Sigmoid colon (tissue), 7 donors: Measurements from ENCODE around the gene RB1. TPM values are rescaled to one million over a fixed set of nuclear protein-coding genes. Genes with fewer than 3 reads are reported as not detected.

Experiments used
- DNase-seq: peaks from one replicate; pipeline ENCODE4 v3.0.0-alpha.2; 2019
- H3K27ac ChIP-seq, 4 donors: fragments of 200-600 bp; sonication (generic); one replicate each; pipeline ENCODE4 v1.5.1; 2016 to 2019; ENCODE audit warnings: mild to moderate bottlenecking in 1 of 4
- H3K27me3 ChIP-seq, 3 donors: fragments of 200-600 bp; sonication (generic); one replicate each; pipeline ENCODE4 v1.5.1; 2019; ENCODE audit warnings: mild to moderate bottlenecking in 1 of 3
- H3K36me3 ChIP-seq, 4 donors: fragments of 200-600 bp; sonication (generic); one replicate each; pipeline ENCODE4 v1.5.1; 2016 to 2019
- H3K4me1 ChIP-seq, 4 donors: fragments of 200-600 bp; sonication (generic); one replicate each; pipeline ENCODE4 v1.5.1; 2017 to 2019
- H3K4me3 ChIP-seq, 4 donors: fragments of 200-600 bp; sonication (generic); one replicate each; pipeline ENCODE4 v1.5.1; 2017 to 2019; ENCODE audit warnings: mild to moderate bottlenecking in 2 of 4, moderate library complexity in 1 of 4
- H3K9me3 ChIP-seq, 4 donors: fragments of 200-600 bp in 3 of 4; sonication (generic) in 3 of 4; one replicate each; pipeline versions ENCODE4 v1.5.1 to v1.6.1; 2013 to 2019
- EP300 ChIP-seq, 4 donors: sonication (generic); formaldehyde crosslinking; IDR thresholded peaks; one replicate each; pipeline ENCODE4 v1.6.1; 2017; ENCODE audit warnings: antibody characterized with exemption in 4 of 4
- POLR2A ChIP-seq, 2 donors: fragments of 450-650 bp; IDR thresholded peaks; one replicate each; pipeline ENCODE4 v1.6.1; 2016; ENCODE audit warnings: antibody characterized with exemption in 2 of 2, mild to moderate bottlenecking in 2 of 2, moderate library complexity in 2 of 2
- POLR2AphosphoS5 ChIP-seq, 4 donors: sonication (generic); formaldehyde crosslinking; IDR thresholded peaks; one replicate each; pipeline ENCODE4 v1.6.1; 2017; ENCODE audit warnings: antibody characterized with exemption in 4 of 4
- WGBS, 2 donors: extraction: QIAGEN DNeasy Blood & Tissue Kit; methylation state at CpG; one replicate each; pipeline ENCODE4 v1.1.7; 2013; 5-methylcytosine and 5-hydroxymethylcytosine counted together
- intact Hi-C: fragments of 100-400 bp; cut with DNase I; formaldehyde crosslinking; loops from one replicate; pipeline ENCODE4 v1.15.1; 2023
- polyA plus RNA-seq, 3 donors: library from polyadenylated mRNA; stranded (reverse); fragments of 200-250 nt; gene quantifications; one replicate each; pipeline ENCODE4 v1.2.3, GENCODE V29; 2013
- total RNA-seq, 4 donors: library from RNA; depleted of rRNA; stranded (reverse); fragments of >200 nt; gene quantifications; one replicate each; pipeline ENCODE4 v1.1.0, GENCODE V29; 2016
- TF ChIP-seq, protein P1 (sequence below), 4 experiments: fragments of 450-650 bp in 3 of 4; fragments of 200-600 bp in 1 of 4; IDR thresholded peaks; one replicate each; pipeline ENCODE4 v1.5.1; 2016 to 2019; ENCODE audit warnings: antibody characterized with exemption in 4 of 4, mild to moderate bottlenecking in 3 of 4, moderate library complexity in 2 of 4
- donor health status: healthy with polysubstance abuse.
- donor health status: Bipolar disorder and iron deficiency.
- donor health status: healthy.

Gene RB1
- total and polyA plus RNA-seq, 7 donors = 15.6 to 35.6 (median 31.1) TPM

DNA sequence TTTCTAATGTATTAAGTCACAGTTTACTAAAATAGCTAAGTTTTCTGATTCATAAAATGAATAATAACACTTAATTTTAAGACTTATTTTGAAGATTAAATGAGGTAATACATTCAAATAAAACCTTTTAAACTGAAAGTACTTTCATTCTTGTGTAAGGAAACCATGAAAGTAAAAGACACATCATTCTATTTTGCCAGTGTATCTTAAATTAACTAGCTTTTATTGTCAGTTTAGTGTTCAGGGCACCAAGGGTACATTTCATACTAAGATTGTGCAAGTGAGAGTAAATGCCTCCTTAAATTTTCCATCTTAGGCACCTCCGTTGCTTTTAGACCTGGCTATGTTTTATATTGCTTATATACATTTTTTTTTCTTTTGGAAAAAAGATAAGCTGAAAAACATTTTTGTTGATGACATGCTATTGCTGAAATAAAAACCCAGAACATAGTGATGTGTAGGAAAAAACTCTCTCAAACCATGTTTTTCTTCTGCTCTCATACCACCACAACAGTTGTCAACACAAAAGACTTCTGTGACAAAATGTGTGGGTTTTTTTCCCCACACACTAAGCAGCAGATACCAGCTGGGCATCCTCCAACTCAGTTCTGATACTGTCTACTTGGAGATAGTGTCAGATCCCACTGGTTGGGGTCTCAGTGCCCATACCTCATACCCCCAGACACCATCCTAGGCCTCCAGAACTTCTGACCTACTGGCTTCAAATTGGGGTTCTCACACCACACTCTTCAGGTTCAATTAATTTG is 140.1 kb downstream of the RB1 start:
- Histone ChIP-seq H3K4me3 (no peak overlapping the region), H3K27ac (no peak overlapping the region), H3K27me3 (no peaks in the 10 kb centered on the region), H3K36me3 (no peaks in the 10 kb centered on the region), H3K9me3 (no peaks in the 10 kb centered on the region), H3K4me1 (no peaks in the 10 kb centered on the region)
- DNase-seq = no peak
- TF ChIP-seq POLR2A (IDR thresholded peaks at IDR 0.05) (no peak), EP300 (IDR thresholded peaks at IDR 0.05) (no peak), POLR2AphosphoS5 (IDR thresholded peaks at IDR 0.05) (no peak)
- TF ChIP-seq, protein P1, sequence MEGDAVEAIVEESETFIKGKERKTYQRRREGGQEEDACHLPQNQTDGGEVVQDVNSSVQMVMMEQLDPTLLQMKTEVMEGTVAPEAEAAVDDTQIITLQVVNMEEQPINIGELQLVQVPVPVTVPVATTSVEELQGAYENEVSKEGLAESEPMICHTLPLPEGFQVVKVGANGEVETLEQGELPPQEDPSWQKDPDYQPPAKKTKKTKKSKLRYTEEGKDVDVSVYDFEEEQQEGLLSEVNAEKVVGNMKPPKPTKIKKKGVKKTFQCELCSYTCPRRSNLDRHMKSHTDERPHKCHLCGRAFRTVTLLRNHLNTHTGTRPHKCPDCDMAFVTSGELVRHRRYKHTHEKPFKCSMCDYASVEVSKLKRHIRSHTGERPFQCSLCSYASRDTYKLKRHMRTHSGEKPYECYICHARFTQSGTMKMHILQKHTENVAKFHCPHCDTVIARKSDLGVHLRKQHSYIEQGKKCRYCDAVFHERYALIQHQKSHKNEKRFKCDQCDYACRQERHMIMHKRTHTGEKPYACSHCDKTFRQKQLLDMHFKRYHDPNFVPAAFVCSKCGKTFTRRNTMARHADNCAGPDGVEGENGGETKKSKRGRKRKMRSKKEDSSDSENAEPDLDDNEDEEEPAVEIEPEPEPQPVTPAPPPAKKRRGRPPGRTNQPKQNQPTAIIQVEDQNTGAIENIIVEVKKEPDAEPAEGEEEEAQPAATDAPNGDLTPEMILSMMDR (IDR thresholded peaks at IDR 0.05) = no peak
- WGBS, 2 donors = 72 to 74% methylated on average over 1 of the region's 1 CpG
- intact Hi-C loops = no loop called here

DNA sequence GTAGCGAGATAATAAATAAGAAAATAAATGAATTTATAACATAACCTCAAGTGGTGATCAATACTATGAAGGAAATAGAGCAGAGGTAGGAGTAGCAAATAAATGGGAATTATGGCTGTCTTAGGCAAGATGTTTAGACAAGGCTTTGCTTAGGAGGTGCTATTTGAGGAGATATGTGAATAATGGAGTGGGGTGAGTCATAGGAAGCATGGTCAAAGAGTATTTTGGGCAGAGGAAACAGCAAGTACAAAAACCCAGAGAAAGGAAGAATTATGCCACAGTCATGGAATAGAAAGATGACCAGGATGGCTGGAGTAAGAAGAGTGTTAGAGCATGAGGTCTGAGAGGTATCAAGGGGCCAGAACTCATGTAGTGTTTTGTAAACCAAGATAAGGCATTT is 142.9 kb downstream of the RB1 start:
- Histone ChIP-seq H3K27me3 (no peaks in the 10 kb centered on the region), H3K4me1 (peaks cover 0 to 6% (median 0%) of the 10 kb centered on the region in 4 donors)
- WGBS, 2 donors = 97 to 98% methylated on average over 1 of the region's 1 CpG

DNA sequence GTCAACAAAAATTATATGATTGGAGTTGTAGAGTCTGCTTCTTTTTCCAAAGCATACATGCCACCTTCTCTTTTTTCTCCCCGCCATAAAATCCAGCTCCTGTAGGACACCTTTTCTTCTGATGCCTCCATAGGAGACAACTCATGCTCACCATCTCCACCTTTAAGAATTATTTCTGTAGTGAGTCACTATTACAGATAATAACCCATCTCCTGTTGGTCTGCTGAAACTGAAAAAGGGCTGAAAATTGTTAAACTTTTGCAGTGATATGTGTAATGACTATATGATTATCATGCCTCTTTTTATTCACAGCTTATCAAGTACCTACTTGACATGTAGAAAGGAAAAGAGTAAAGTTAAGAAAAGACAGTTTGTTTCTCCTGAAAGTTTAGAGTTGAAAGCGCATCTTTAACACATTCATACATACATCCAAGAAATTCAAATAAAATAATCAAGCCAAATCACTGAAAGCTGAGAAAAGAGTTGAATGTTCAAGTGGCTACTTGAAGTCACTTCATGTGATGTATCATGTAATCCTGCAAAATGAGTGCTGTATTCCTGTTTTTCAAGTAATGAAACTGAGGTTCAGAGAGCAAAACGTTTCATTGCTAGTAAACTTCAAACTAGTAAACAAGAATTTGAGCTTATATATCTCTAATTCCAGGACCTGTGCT is 144.9 kb downstream of the RB1 start:
- Histone ChIP-seq H3K4me1 (peaks cover 0 to 6% (median 0%) of the 10 kb centered on the region in 4 donors), H3K27me3 (no peaks in the 10 kb centered on the region), H3K9me3 (peaks cover 0 to 7% (median 0%) of the 10 kb centered on the region in 4 donors), H3K4me3 (no peak overlapping the region), H3K27ac (peak overlapping the region in 1 of 4 donors; percentile 19), H3K36me3 (peaks cover 0 to 7% (median 0%) of the 10 kb centered on the region in 4 donors)
- no peak for TF ChIP-seq POLR2AphosphoS5 (IDR thresholded peaks at IDR 0.05)
- TF ChIP-seq, protein P1 (IDR thresholded peaks at IDR 0.05) = no peak
- WGBS, 2 donors = 69 to 70% methylated on average over 3 of the region's 3 CpGs
- intact Hi-C loops = no loop called here
- no peak for DNase-seq

More for the DNA sequence above, 142.9 kb downstream of the RB1 start:
- TF ChIP-seq POLR2A (IDR thresholded peaks at IDR 0.05) (no peak), POLR2AphosphoS5 (IDR thresholded peaks at IDR 0.05) (no peak), EP300 (IDR thresholded peaks at IDR 0.05) (no peak)
- TF ChIP-seq, protein P1 (IDR thresholded peaks at IDR 0.05) = no peak
- peaks cover 0 to 7% (median 0%) of the 10 kb centered on the region in 4 donors for H3K9me3 ChIP-seq
- no peaks in the 10 kb centered on the region for H3K36me3 ChIP-seq
- intact Hi-C loops = no loop called here
- no peak overlapping the region for H3K4me3 ChIP-seq
- H3K27ac ChIP-seq = no peak overlapping the region
- no peak for DNase-seq

DNA sequence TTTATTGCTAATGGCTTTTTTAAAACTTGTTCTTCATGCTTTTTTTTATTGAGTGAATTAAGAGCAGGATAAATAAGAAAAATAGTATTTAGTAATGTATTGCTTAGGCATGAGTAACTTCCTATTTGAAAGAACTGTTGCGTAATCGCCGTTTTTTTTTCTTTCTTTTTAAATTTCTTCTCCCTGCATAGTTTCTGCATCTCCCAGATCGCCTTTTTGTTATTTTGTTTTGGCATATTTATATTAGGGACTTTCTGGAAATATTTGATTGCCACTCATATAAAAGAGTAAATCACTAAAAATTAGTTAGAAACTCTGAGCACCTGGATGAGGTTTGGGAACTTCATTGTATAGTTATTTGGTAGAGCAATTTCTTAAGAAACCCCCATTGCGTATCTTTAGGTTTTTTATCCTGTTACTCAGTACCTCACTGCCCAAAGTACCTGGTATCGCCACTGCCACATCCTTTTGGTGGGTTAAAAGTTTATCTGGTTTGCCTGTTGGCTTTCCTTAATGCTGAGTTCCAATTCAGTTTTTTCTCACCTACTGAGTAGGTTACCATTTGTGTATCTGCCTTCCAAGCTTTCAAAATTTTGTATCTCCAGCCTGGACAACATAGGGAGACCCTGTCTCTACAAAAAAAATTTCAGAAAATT is 145.5 kb downstream of the RB1 start:
- no peak for DNase-seq
- 49 to 76% methylated on average over 6 of the region's 6 CpGs for WGBS, 2 donors
- peaks cover 0 to 7% (median 0%) of the 10 kb centered on the region in 4 donors for H3K9me3 ChIP-seq
- H3K36me3 ChIP-seq = peaks cover 0 to 13% (median 0%) of the 10 kb centered on the region in 4 donors
- no peak overlapping the region for H3K4me3 ChIP-seq
- H3K27ac ChIP-seq = peak overlapping the region in 1 of 4 donors; percentile 19
- H3K4me1 ChIP-seq = peaks cover 0 to 6% (median 0%) of the 10 kb centered on the region in 4 donors
- intact Hi-C loops = no loop called here
- TF ChIP-seq POLR2A (IDR thresholded peaks at IDR 0.05) (no peak), POLR2AphosphoS5 (IDR thresholded peaks at IDR 0.05) (no peak), EP300 (IDR thresholded peaks at IDR 0.05) (no peak)
- TF ChIP-seq, protein P1 (IDR thresholded peaks at IDR 0.05) = no peak
- H3K27me3 ChIP-seq = no peaks in the 10 kb centered on the region
